Measurements from ENCODE around the gene CLEC16A.

DNA sequence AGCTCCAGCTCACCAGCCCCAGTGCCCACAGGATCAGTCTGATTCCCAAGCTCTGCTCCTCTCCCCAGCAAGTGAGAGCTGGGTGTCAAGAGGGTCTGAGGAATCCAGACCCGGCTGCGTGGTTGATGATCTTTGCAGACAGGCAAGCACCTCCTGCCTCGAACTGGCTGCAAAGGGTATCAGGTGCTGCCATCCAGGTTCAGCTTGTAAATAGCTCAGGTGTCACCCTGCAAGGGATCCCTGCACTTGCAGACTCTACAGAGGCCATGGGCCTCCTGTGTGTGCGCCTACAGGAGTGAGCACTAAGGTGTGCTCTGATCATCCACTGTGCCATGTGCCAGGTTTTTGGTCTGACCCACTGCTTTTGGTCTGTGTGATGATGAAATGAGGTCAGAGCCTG is 18.3 kb upstream of the CLEC16A start:
- TF ChIP-seq, protein P1, sequence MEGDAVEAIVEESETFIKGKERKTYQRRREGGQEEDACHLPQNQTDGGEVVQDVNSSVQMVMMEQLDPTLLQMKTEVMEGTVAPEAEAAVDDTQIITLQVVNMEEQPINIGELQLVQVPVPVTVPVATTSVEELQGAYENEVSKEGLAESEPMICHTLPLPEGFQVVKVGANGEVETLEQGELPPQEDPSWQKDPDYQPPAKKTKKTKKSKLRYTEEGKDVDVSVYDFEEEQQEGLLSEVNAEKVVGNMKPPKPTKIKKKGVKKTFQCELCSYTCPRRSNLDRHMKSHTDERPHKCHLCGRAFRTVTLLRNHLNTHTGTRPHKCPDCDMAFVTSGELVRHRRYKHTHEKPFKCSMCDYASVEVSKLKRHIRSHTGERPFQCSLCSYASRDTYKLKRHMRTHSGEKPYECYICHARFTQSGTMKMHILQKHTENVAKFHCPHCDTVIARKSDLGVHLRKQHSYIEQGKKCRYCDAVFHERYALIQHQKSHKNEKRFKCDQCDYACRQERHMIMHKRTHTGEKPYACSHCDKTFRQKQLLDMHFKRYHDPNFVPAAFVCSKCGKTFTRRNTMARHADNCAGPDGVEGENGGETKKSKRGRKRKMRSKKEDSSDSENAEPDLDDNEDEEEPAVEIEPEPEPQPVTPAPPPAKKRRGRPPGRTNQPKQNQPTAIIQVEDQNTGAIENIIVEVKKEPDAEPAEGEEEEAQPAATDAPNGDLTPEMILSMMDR (IDR thresholded peaks at IDR 0.05 in 4 of 5, conservative IDR thresholded peaks at IDR 0.05 in 1 of 5), result no peak
- TF ChIP-seq POLR2A (IDR thresholded peaks at IDR 0.05), result no peak
